ENCODE measurements around the gene SNRNP200. TPM values are rescaled to one million over a fixed set of nuclear protein-coding genes. Genes with fewer than 3 reads are reported as not detected.

The SNRNP200 gene
- total and polyA plus RNA-seq, 11 donors, result 38.8 to 85.5 (median 66.6) TPM

DNA sequence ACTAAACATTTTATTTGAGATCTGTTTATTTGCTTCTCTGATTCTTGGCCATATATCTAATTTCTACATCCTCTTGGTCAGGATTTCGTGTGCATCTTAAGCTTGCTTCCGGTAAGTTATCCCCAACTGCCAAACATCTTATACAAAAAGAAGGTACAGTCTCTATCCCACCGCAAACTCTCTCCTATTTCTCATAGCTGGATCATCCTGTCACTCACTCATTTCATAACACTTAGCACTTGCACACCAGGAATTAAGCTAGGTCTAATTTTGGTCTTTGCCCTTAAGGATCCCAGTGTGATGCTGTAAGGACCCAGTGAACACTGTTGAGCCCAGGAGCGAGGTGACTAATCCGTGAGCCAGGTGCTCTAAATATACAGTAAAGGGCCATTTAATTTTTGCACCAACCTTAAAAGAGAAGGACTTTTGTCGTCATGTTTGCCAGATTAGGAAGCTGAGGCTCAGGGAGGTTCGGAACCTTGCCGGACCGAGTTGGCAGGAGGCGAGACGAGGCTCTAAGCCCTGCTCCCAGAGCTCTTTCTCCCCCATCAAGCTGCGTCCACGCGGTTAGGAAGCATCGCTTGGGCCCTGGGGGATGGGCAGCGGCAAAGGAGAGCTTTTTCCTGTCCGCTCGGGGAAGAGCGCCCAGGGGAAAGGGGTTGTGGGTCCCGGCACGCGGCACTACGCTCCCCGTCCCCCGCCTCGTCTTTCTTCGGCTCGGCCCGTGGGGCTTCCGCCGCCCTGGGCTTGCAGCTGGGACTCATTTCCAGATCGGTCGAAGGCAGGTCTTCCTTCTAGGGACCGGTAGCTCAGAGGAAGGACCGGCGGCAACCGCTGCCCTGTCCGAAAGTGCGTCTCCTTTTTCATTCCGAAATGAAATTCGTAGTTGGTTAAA lies 15.6 kb upstream of the SNRNP200 start:
- ATAC-seq (peak; percentile 41 to 61 (median 54)), DNase-seq (peak in 4 of 5 donors; percentile 26 to 47 (median 36))
- Histone ChIP-seq H3K27me3 (peaks cover 0 to 53% (median 11%) of the 10 kb centered on the region in 9 donors), H3K9me3 (no peaks in the 10 kb centered on the region), H3K36me3 (no peaks in the 10 kb centered on the region), H3K4me3 (peak overlapping the region; percentile 50 to 78 (median 66)), H3K4me1 (peaks cover 0 to 55% (median 15%) of the 10 kb centered on the region in 12 donors), H3K27ac (peak overlapping the region in 11 of 12 donors; percentile 26 to 81 (median 64))
- intact Hi-C loops (cut with DNase I), result no loop called here
- WGBS, 4 donors, result 3 to 8% (median 4%) methylated on average over 25 to 41 of the region's 41 CpGs
- no peak for TF ChIP-seq POLR2A (IDR thresholded peaks at IDR 0.05)
- TF ChIP-seq, protein P1, sequence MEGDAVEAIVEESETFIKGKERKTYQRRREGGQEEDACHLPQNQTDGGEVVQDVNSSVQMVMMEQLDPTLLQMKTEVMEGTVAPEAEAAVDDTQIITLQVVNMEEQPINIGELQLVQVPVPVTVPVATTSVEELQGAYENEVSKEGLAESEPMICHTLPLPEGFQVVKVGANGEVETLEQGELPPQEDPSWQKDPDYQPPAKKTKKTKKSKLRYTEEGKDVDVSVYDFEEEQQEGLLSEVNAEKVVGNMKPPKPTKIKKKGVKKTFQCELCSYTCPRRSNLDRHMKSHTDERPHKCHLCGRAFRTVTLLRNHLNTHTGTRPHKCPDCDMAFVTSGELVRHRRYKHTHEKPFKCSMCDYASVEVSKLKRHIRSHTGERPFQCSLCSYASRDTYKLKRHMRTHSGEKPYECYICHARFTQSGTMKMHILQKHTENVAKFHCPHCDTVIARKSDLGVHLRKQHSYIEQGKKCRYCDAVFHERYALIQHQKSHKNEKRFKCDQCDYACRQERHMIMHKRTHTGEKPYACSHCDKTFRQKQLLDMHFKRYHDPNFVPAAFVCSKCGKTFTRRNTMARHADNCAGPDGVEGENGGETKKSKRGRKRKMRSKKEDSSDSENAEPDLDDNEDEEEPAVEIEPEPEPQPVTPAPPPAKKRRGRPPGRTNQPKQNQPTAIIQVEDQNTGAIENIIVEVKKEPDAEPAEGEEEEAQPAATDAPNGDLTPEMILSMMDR (IDR thresholded peaks at IDR 0.05), result no peak

DNA sequence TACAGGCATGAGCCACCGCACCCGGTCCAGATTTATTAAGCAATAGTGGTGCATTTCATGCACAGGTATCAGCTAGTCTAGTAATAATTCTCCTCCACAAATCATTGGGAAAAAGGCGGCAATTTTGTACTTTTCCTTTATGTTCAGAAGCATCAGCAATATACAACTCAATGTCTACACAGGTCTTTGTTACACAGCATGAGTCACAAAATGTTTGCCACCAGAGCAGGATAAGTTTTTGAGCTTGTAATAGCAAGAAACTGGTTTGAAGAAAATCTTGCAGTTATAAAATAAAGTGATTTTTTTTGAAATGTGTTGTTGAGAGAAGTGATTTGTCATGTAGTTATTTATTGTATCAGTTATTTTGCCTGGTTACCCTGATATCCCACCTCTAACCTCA lies 15.0 kb upstream of the SNRNP200 start:
- no peak for DNase-seq
- Histone ChIP-seq H3K36me3 (no peaks in the 10 kb centered on the region), H3K9me3 (no peaks in the 10 kb centered on the region), H3K27me3 (peaks cover 0 to 47% (median 11%) of the 10 kb centered on the region in 9 donors), H3K4me3 (peak overlapping the region in 6 of 12 donors; percentile 56 to 78 (median 69)), H3K4me1 (peaks cover 0 to 55% (median 12%) of the 10 kb centered on the region in 12 donors), H3K27ac (no peak overlapping the region)
- WGBS, 4 donors, result 86 to 94% (median 89%) methylated on average over 3 of the region's 3 CpGs
- TF ChIP-seq, protein P1 (IDR thresholded peaks at IDR 0.05), result no peak
- no peak for TF ChIP-seq POLR2A (IDR thresholded peaks at IDR 0.05)
- intact Hi-C loops (cut with DNase I), result no loop called here
- no peak for ATAC-seq

DNA sequence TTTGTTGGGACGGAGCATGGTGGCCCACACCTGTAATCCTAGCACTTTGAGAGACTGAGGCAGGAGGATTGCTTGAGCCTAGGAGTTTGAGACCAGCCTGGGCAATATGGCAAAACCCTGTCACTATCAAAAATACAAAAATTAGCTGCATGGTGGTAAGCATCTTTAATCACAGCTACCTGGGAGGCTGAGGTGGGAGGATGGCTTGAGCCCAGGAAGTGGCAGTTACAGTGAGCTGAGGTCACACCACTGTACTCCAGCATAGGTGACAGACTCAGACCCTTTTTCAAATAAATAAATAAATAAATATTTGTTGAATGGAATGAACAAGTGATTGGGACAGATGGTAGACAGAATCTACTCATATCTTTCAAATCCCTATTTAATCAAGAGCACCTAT lies 14.1 kb upstream of the SNRNP200 start:
- Histone ChIP-seq H3K27me3 (peaks cover 0 to 39% (median 11%) of the 10 kb centered on the region in 9 donors), H3K4me1 (peaks cover 0 to 52% (median 6%) of the 10 kb centered on the region in 12 donors), H3K36me3 (no peaks in the 10 kb centered on the region), H3K27ac (no peak overlapping the region), H3K4me3 (peak overlapping the region in 1 of 12 donors; percentile 15), H3K9me3 (no peaks in the 10 kb centered on the region)
- TF ChIP-seq, protein P1 (IDR thresholded peaks at IDR 0.05), result no peak
- intact Hi-C loops (cut with DNase I), result no loop called here
- no peak for ATAC-seq
- WGBS, 4 donors, result 88 to 100% (median 96%) methylated on average over 1 of the region's 1 CpG
- DNase-seq, result no peak

DNA sequence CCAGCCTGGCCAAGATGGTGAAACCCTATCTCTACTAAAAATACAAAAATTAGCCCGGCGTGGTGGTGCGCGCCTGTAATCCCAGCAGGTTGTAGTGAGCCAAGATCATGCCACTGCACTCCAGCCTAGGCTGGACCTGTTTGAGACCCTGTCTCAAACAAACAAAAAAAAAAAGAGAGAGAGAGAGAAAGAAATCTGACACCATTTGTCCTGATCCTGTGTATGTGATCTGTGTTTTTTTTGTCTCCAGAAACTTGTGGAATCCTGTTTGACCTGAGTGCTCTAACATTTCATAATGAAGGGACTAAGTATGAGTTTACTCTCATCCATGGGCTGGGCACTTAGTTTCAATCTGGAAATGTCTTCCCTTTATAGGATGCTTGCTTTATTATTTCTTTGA lies 13.4 kb upstream of the SNRNP200 start:
- peaks cover 0 to 51% (median 6%) of the 10 kb centered on the region in 12 donors for H3K4me1 ChIP-seq
- intact Hi-C loops (cut with DNase I), result no loop called here
- no peak overlapping the region for H3K4me3 ChIP-seq
- H3K27ac ChIP-seq, result peak overlapping the region in 1 of 12 donors; percentile 5
- DNase-seq, result no peak
- no peaks in the 10 kb centered on the region for H3K36me3 ChIP-seq
- peaks cover 0 to 36% (median 11%) of the 10 kb centered on the region in 9 donors for H3K27me3 ChIP-seq
- WGBS, 4 donors, result 95 to 98% (median 95%) methylated on average over 4 of the region's 4 CpGs
- no peak for ATAC-seq
- TF ChIP-seq POLR2A (IDR thresholded peaks at IDR 0.05), result no peak
- TF ChIP-seq, protein P1 (IDR thresholded peaks at IDR 0.05), result no peak
- no peaks in the 10 kb centered on the region for H3K9me3 ChIP-seq
